PFSK-1 (cell line): ENCODE results near the gene C16orf95.

ENCODE experiments used
- FOXP2 ChIP-seq: optimal IDR thresholded peaks from 2 replicates; pipeline ENCODE3; 2011; ENCODE audit warnings: borderline replicate concordance, control low read depth, inconsistent platforms; ENCODE audit not compliant: insufficient read depth; ENCODE audit errors: extremely low read length, extremely low read depth
- POLR2AphosphoS5 ChIP-seq: IDR thresholded peaks from 2 replicates; pipeline ENCODE4 v1.6.1; 2012; ENCODE audit warnings: low read depth, mild to moderate bottlenecking, control low read depth, low read length, moderate library complexity
- REST ChIP-seq, 2 experiments: IDR thresholded peaks; 2 replicates each; pipeline versions ENCODE4 v1.6.1 to v1.8.0; 2011 to 2012; ENCODE audit warnings: low read depth in 2 of 2, low read length in 2 of 2, control low read depth in 1 of 2, inconsistent platforms in 1 of 2, mild to moderate bottlenecking in 1 of 2, moderate library complexity in 1 of 2; ENCODE audit not compliant: insufficient read depth in 1 of 2
- SIN3A ChIP-seq: IDR thresholded peaks from 2 replicates; pipeline ENCODE4 v1.6.1; 2012; ENCODE audit warnings: mild to moderate bottlenecking, low read length, moderate library complexity, borderline replicate concordance; ENCODE audit not compliant: insufficient read depth
- TAF1 ChIP-seq: IDR thresholded peaks from 2 replicates; pipeline ENCODE4 v1.6.1; 2012; ENCODE audit warnings: low read length, control low read depth, borderline replicate concordance; ENCODE audit not compliant: insufficient read depth

The C16orf95 gene

GRCh38 chr16:87343753-87344050 is 26.5 kb upstream of the C16orf95 start:
- TF ChIP-seq TAF1 (no peak), POLR2AphosphoS5 (no peak), FOXP2 (no peak), SIN3A (no peak), REST (IDR thresholded peaks at IDR 0.05; ENCODE audit: insufficient read depth in 1 of 2, low read depth in 2 of 2, low read length in 2 of 2) (no peak)

DNA sequence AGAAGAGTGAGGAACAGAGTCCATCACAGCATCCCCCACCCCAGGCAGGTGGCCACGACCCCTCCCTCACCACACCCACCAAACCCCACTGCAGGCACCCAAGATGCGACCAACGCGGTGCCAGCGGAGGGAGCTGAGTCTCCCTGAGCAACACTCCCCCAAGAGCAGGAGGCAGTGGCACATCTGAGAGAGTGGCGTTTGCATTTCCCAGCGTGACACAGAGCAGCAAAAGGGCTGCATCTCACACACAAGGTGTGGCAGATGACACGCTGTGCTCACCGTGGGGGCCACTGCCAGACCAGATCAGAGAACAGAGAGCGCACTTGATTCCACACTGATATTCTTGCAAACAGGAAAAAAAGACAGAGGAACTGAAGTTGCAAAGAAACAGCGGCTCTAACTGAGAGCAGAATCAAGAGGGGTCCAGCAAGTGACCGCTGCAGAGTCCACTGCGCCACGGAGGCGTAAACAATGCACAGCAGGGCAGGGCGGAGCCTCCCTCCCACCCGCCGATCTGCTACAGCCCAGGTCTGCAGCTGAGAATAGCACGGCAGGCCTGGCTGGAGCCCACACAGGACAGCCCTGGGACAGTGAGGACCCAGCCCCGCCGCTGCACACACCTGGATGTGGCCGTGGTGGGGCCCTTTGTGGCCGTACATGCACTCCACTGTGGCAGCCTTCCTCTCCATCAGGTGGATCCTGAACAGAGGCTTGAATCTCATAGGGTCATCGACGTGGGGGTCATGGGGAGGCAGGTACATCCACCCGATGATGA is 26.0 kb upstream of the C16orf95 start:
- TF ChIP-seq POLR2AphosphoS5: no peak
- no peak for TF ChIP-seq FOXP2
- no peak for TF ChIP-seq SIN3A
- TF ChIP-seq TAF1: no peak
- TF ChIP-seq REST (IDR thresholded peaks at IDR 0.05; ENCODE audit: insufficient read depth in 1 of 2, low read depth in 2 of 2, low read length in 2 of 2): no peak

DNA sequence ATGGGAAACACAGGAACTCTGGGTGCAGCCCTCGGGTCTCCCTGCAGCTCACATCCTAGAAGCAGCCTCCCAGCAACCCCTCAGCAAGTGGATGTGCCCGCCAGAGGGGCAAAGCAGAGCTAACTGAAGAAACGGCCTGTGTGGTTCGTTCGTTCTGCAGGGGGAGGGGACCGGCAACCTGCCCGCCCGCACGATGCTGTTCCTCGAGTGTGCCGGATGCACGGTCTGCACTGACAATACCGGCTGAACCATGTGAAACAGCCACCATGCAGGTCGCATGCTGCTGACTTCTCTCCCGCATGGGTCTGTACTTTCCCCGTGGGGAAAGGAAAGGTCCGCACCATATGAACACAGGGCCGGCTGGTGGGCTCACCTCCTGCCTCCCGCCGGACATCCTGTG is 25.3 kb upstream of the C16orf95 start:
- TF ChIP-seq REST (IDR thresholded peaks at IDR 0.05; ENCODE audit: insufficient read depth in 1 of 2, low read depth in 2 of 2, low read length in 2 of 2) (no peak), POLR2AphosphoS5 (no peak), SIN3A (no peak), FOXP2 (no peak), TAF1 (no peak)

DNA sequence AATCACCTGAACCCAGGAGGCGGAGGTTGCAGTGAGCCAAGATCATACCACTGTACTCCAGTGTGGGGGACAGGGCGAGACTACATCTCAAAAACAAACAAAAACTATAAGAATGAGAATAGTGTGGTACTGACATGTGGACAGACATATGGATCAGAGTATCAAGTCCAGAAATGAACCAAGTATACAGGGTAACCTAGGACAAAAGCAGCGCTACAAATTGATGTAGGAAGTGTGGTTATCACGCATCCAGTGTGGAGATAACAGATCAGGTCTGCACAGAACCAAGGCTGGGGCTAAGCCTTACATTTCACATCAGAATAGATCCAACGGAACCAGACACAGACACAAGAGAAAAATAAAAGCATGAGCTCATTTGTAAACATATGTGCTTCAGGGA is 23.0 kb upstream of the C16orf95 start:
- no peak for TF ChIP-seq POLR2AphosphoS5
- no peak for TF ChIP-seq FOXP2
- TF ChIP-seq TAF1: no peak
- TF ChIP-seq SIN3A: no peak
- TF ChIP-seq REST (IDR thresholded peaks at IDR 0.05; ENCODE audit: insufficient read depth in 1 of 2, low read depth in 2 of 2, low read length in 2 of 2): no peak
